Tibial artery (tissue), 4 donors: Measurements from ENCODE around the gene ADAM12.

Experiments
- DNase-seq, 2 donors: peaks; one replicate each; pipeline ENCODE4 v3.0.0-alpha.2; 2019
- H3K27ac ChIP-seq, 2 donors: fragments of 200-600 bp; sonication (generic) in 1 of 2; 1 replicate in 1 of 2; 2 replicates in 1 of 2; pipeline ENCODE4 v1.5.1; 2018 to 2019; ENCODE audit warnings: mild to moderate bottlenecking in 1 of 2
- H3K27me3 ChIP-seq, 2 donors: fragments of 200-600 bp; sonication (generic) in 1 of 2; one replicate each; pipeline versions ENCODE4 v1.5.1 to v1.6.0; 2016 to 2019
- H3K36me3 ChIP-seq, 3 donors: fragments of 200-600 bp; sonication (generic) in 2 of 3; one replicate each; pipeline ENCODE4 v1.5.1; 2016 to 2019; ENCODE audit warnings: mild to moderate bottlenecking in 2 of 3
- H3K4me1 ChIP-seq, 4 donors: fragments of 200-600 bp; sonication (generic) in 2 of 4; 1 replicate in 3 of 4; 2 replicates in 1 of 4; pipeline ENCODE4 v1.5.1; 2016 to 2019
- H3K4me3 ChIP-seq, 2 donors: fragments of 200-600 bp; sonication (generic) in 1 of 2; 1 replicate in 1 of 2; 2 replicates in 1 of 2; pipeline ENCODE4 v1.5.1; 2018 to 2019; ENCODE audit warnings: mild to moderate bottlenecking in 2 of 2
- H3K9me3 ChIP-seq, 3 donors: fragments of 200-600 bp; sonication (generic) in 1 of 3; one replicate each; pipeline ENCODE4 v1.5.1; 2016 to 2019
- intact Hi-C: fragments of 100-400 bp; cut with DNase I; formaldehyde crosslinking; loops from one replicate; pipeline ENCODE4 v1.15.0; 2023; ENCODE audit warnings: low total_unique reads
- TF ChIP-seq, protein P1 (sequence below), 2 experiments: fragments of 200-600 bp in 1 of 2; fragments of 450-650 bp in 1 of 2; IDR thresholded peaks; one replicate each; pipeline ENCODE4 v1.5.1; 2017 to 2019; ENCODE audit warnings: antibody characterized with exemption in 2 of 2, mild to moderate bottlenecking in 1 of 2, moderate library complexity in 1 of 2

ADAM12 gene

DNA sequence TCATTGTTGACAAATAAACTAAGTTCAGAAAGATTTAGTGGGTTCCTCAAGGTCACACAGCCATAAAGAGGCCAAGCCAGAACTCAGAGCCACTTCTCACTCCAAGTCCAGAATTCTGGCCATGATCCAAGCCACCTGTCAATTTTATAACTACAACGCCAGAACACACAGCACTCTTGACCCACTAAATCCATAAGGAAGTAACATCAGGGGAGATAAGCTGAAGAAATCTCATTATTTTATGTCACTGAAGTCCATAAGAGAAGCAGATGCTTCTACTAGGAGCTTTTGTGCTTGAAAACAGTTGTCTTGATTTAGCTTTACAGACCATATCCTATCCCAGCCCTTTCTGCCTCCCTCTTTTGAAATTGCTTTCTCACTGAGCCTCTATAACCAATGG, 15.9 kb downstream of the ADAM12 start:
- Histone ChIP-seq H3K36me3 (no peaks in the 10 kb centered on the region), H3K9me3 (no peaks in the 10 kb centered on the region), H3K4me1 (peaks cover 0 to 13% (median 2%) of the 10 kb centered on the region in 4 donors), H3K27ac (no peak overlapping the region), H3K27me3 (no peaks in the 10 kb centered on the region), H3K4me3 (no peak overlapping the region)
- no peak for DNase-seq
- intact Hi-C loops: no loop called here
- TF ChIP-seq, protein P1, sequence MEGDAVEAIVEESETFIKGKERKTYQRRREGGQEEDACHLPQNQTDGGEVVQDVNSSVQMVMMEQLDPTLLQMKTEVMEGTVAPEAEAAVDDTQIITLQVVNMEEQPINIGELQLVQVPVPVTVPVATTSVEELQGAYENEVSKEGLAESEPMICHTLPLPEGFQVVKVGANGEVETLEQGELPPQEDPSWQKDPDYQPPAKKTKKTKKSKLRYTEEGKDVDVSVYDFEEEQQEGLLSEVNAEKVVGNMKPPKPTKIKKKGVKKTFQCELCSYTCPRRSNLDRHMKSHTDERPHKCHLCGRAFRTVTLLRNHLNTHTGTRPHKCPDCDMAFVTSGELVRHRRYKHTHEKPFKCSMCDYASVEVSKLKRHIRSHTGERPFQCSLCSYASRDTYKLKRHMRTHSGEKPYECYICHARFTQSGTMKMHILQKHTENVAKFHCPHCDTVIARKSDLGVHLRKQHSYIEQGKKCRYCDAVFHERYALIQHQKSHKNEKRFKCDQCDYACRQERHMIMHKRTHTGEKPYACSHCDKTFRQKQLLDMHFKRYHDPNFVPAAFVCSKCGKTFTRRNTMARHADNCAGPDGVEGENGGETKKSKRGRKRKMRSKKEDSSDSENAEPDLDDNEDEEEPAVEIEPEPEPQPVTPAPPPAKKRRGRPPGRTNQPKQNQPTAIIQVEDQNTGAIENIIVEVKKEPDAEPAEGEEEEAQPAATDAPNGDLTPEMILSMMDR (IDR thresholded peaks at IDR 0.05): no peak

DNA sequence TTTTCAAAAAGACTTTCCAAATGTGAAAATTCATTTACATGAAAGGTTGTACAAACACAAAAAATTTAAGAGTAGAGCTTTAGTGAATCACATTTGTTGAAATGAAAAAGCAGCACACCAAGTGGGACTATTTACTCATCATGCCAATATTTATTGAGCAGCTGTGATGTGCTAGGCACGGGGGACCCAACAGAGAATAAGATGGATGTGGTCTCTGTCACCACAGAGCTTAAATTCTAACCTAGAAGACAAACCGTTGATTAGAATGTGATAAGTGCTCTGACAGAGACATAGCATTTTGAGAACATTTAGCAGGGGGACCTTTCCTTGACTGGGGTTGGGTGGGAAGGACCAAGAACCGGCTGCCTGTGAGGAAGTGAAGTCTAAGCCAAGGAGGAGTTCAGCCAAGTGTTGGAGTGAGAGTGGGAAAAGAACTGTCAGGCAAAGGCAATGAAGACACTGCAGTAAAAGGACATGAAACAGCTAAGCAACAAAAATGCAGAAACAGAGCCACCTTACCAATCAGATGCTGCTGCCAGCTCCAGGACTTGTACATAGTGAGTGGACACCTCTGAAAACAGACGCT, 19.1 kb downstream of the ADAM12 start:
- TF ChIP-seq, protein P1 (IDR thresholded peaks at IDR 0.05): no peak
- intact Hi-C loops: no loop called here
- no peak for DNase-seq
- no peak overlapping the region for H3K4me3 ChIP-seq
- no peaks in the 10 kb centered on the region for H3K36me3 ChIP-seq
- no peaks in the 10 kb centered on the region for H3K27me3 ChIP-seq
- H3K9me3 ChIP-seq: no peaks in the 10 kb centered on the region
- peaks cover 0 to 13% (median 2%) of the 10 kb centered on the region in 4 donors for H3K4me1 ChIP-seq
- no peak overlapping the region for H3K27ac ChIP-seq

DNA sequence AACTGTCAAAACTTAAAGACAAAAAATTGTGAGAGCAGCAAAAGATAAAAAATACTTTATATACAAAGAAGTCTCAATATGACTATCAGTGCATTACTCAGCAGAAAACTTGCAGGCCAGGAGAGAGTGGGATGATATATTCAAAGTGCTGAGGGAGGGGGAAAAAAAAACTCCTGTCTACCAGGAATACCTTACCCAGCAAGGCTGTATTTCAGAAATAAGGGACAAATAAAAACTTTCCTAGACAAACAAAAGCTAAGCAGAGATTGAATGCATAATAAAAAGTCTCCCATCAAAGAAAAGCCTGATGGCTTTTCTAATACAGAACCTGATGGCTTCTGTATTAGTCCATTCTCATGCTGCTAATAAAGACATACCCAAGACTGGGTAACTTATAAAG, 31.1 kb downstream of the ADAM12 start:
- H3K27me3 ChIP-seq: no peaks in the 10 kb centered on the region
- H3K9me3 ChIP-seq: peaks cover 0 to 42% (median 18%) of the 10 kb centered on the region in 3 donors
- TF ChIP-seq, protein P1 (IDR thresholded peaks at IDR 0.05): no peak
- H3K4me1 ChIP-seq: no peaks in the 10 kb centered on the region
- no peak overlapping the region for H3K4me3 ChIP-seq
- DNase-seq: no peak
- H3K36me3 ChIP-seq: no peaks in the 10 kb centered on the region
- intact Hi-C loops: no loop called here
- no peak overlapping the region for H3K27ac ChIP-seq

DNA sequence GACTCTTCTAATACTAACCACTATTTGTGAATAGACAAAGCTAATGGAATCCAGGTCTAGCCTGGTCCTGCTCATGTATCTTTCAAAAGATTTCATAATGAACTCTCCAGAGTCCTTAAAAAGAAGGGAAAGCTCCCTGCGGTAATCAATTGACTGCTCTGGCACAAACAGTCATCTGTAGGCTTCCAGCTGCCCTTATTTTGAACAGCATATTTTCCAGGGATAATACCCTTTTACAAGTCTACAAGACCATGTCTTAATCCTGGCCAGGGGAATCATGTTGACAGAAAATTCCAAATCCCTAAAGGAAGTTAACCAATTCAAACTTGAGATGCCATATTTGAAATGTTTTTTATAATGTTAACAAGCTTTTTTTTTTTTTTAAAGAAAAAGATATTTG, 34.6 kb downstream of the ADAM12 start:
- no peak overlapping the region for H3K4me3 ChIP-seq
- no peaks in the 10 kb centered on the region for H3K27me3 ChIP-seq
- TF ChIP-seq, protein P1 (IDR thresholded peaks at IDR 0.05): no peak
- H3K9me3 ChIP-seq: peaks cover 0 to 27% (median 11%) of the 10 kb centered on the region in 3 donors
- H3K4me1 ChIP-seq: peaks cover 0 to 2% (median 0%) of the 10 kb centered on the region in 4 donors
- no peak overlapping the region for H3K27ac ChIP-seq
- DNase-seq: no peak
- intact Hi-C loops: no loop called here
- H3K36me3 ChIP-seq: no peaks in the 10 kb centered on the region

DNA sequence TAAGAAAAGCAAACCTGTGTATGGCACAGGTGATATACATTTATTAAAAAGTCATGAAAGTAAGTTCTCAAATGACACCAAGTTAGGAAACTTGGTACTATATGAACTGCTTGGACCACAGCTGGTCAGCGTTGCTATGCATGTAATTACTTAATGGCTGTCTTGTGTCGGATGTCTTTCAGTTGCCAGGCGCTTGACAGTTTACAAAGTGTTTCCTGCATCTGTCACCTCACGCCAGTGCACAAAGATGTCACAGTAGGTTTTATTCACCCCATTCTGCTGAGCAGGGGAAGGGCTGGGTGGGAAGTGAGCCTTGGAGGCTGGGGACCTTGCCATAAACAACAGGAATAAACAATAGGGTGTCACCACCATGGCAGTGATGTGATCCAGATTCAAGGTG, 35.8 kb downstream of the ADAM12 start:
- intact Hi-C loops: no loop called here
- peaks cover 0 to 2% (median 0%) of the 10 kb centered on the region in 4 donors for H3K4me1 ChIP-seq
- DNase-seq: no peak

More for the DNA sequence above, 35.8 kb downstream of the ADAM12 start:
- no peaks in the 10 kb centered on the region for H3K36me3 ChIP-seq
- H3K27ac ChIP-seq: no peak overlapping the region
- H3K9me3 ChIP-seq: peaks cover 0 to 18% (median 11%) of the 10 kb centered on the region in 3 donors
- no peak overlapping the region for H3K4me3 ChIP-seq
- H3K27me3 ChIP-seq: no peaks in the 10 kb centered on the region
- TF ChIP-seq, protein P1 (IDR thresholded peaks at IDR 0.05): no peak
